ENCODE measurements around the gene PRM2. TPM values are rescaled to one million over a fixed set of nuclear protein-coding genes. Genes with fewer than 3 reads are reported as not detected.

PRM2 gene
- total RNA-seq, 1 donor from 2014 or later, result not detected

DNA sequence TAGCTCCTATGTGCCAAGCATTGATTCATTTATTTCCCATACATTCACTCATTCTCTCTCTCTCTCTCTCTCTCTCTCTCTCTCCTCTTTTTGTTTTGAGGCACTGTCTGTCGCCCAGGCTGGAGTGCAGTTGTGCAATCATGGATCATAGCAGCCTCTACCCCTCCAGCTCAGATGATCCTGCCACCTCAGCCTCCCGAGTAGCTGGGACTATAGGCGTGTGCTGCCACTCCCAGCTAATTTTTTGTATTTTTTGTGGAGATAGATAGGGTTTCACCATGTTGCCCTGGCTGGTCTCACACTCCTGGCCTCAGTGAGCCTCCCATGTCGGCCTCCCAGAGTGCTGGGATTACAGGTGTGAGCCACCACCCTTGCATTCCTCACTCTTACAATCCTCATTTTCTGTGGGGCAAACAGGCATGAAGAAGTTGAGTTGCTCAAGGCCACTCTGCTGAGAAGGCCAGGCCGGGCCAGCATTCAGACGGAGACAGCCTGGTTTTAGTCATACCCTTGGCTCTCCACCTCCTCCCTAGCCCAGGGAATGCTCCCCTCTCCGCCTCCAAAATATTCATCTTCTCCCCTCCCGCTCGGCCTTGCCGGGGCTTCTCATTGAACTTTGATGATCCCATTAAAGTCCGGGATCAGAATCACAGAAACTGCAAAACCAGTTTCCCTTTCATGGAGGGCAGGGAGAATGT lies 765 bp upstream of the PRM2 start:
- peaks cover 7% of the 10 kb centered on the region for H3K27me3 ChIP-seq (ENCODE audit: low read depth)
- no peaks in the 10 kb centered on the region for H3K36me3 ChIP-seq
- intact Hi-C loops (cut with micrococcal nuclease), result no loop called here
- TF ChIP-seq, protein P1, sequence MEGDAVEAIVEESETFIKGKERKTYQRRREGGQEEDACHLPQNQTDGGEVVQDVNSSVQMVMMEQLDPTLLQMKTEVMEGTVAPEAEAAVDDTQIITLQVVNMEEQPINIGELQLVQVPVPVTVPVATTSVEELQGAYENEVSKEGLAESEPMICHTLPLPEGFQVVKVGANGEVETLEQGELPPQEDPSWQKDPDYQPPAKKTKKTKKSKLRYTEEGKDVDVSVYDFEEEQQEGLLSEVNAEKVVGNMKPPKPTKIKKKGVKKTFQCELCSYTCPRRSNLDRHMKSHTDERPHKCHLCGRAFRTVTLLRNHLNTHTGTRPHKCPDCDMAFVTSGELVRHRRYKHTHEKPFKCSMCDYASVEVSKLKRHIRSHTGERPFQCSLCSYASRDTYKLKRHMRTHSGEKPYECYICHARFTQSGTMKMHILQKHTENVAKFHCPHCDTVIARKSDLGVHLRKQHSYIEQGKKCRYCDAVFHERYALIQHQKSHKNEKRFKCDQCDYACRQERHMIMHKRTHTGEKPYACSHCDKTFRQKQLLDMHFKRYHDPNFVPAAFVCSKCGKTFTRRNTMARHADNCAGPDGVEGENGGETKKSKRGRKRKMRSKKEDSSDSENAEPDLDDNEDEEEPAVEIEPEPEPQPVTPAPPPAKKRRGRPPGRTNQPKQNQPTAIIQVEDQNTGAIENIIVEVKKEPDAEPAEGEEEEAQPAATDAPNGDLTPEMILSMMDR (IDR thresholded peaks at IDR 0.05; ENCODE audit: borderline replicate concordance), result no peak
- H3K9me3 ChIP-seq (replicated peaks), result no peaks in the 10 kb centered on the region
- no peak overlapping the region for H3K27ac ChIP-seq (replicated peaks)
- no peaks in the 10 kb centered on the region for H3K4me1 ChIP-seq
- DNase-seq, result no peak
- H3K4me3 ChIP-seq, result no peak overlapping the region

DNA sequence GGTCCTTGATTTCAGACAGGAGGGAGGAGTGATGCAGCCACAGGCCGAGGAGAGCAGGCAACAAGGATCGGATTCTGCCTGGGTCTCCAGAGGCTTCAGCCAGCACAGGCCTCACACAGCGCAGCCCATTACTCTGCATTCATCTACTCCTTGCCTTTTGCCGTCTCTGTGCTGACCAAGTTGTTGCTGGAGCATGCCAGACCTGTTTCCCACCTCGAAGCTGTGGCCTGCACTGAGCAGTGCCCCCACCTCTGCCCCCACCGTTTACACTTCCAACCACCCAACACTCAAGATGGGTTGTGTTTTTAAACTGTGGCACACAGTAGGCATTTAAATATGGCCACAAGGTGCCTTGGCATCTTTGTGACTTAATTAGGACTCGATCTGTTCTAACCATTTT lies 1.3 kb downstream of the PRM2 start:
- Histone ChIP-seq H3K4me3 (no peak overlapping the region), H3K27ac (replicated peaks) (no peak overlapping the region), H3K9me3 (replicated peaks) (no peaks in the 10 kb centered on the region), H3K36me3 (no peaks in the 10 kb centered on the region), H3K27me3 (ENCODE audit: low read depth) (peaks cover 7% of the 10 kb centered on the region), H3K4me1 (no peaks in the 10 kb centered on the region)
- TF ChIP-seq, protein P1 (IDR thresholded peaks at IDR 0.05; ENCODE audit: borderline replicate concordance), result no peak
- intact Hi-C loops (cut with micrococcal nuclease), result no loop called here
- no peak for DNase-seq

DNA sequence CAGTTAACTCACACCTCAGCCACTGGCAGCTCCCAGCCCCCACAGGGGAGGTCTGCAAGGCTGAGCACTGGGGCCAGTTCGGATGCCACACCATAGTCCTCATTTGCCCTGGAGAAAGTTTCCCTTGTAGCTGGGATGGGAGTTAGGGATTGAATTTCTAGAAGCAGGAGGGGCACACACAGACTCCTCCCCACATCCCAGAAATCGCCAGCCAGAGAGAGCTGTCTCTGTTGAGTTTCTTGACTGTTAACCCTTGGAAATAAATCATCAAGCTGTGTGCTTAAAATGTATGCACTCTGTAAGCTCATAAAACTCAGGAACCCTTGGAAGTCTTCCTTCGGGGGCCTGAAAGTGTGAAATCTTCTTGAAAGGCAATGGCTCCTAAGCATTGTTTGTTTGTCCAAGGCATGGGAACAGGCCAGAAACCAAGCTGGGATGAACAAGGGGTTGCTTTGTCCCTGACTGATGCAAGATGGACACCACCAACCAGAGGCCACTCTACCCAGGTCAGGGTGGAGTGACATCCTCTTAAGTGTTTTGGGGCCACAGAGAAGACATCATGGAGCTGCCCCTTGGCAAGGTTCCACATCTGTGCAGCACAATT lies 2.5 kb downstream of the PRM2 start:
- H3K36me3 ChIP-seq, result no peaks in the 10 kb centered on the region
- H3K9me3 ChIP-seq (replicated peaks), result no peaks in the 10 kb centered on the region
- no peak overlapping the region for H3K4me3 ChIP-seq
- TF ChIP-seq, protein P1 (IDR thresholded peaks at IDR 0.05; ENCODE audit: borderline replicate concordance), result no peak
- no peaks in the 10 kb centered on the region for H3K4me1 ChIP-seq
- H3K27me3 ChIP-seq (ENCODE audit: low read depth), result peaks cover 7% of the 10 kb centered on the region
- intact Hi-C loops (cut with micrococcal nuclease), result no loop called here
- no peak for DNase-seq
- no peak overlapping the region for H3K27ac ChIP-seq (replicated peaks)

DNA sequence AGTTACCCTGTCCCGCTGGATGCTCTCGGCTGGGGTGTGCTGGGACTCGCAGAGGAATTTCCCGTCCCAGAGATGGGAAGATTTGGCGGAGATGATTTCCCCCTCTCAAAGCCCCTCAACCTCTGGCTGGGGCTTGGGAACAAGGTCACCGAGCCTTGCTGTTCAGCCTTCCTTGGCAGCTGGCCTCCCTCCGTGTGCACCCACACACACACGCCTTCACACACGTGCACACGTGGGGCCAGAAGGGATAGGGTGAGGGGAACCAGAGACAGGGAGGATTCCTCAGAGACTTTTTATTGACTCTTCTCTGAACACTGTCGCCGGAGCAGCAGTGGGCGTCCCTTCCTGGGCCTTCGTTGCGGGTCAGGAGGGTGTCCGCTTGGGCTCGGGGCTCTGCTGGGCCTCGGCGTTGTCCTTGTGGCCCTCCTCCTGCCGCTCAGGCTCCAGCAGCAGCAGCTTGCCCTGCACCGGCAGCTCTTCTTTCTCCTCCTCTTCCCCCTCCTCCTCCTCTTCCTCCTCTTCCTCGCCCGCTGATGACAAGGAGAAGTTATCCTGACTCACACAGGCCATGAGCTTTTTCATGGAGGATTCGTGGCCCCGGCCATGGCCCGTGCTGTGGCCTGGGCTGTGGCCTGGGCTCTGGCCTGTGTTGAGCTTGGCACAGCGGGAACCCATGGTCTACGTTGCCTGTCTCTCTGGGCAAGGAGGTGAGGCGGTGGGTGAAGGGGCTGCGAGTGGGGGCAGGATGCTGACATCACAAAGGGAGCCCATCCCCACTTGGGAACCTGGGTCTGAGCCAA lies 3.2 kb downstream of the PRM2 start, which contains the start of gene PRM3:
PRM3 (minus strand) TSS at position 709 of the 800 bp plus-strand sequence; CDS start at position 675, 34 bp downstream.
- H3K36me3 ChIP-seq, result no peaks in the 10 kb centered on the region
- TF ChIP-seq, protein P1 (IDR thresholded peaks at IDR 0.05; ENCODE audit: borderline replicate concordance), result no peak
- peaks cover 7% of the 10 kb centered on the region for H3K27me3 ChIP-seq (ENCODE audit: low read depth)
- H3K4me1 ChIP-seq, result no peaks in the 10 kb centered on the region
- H3K9me3 ChIP-seq (replicated peaks), result no peaks in the 10 kb centered on the region
- intact Hi-C loops (cut with micrococcal nuclease), result no loop called here
- no peak for DNase-seq
- H3K27ac ChIP-seq (replicated peaks), result no peak within 1 kb of the TSS
- no peak within 1 kb of the TSS for H3K4me3 ChIP-seq

DNA sequence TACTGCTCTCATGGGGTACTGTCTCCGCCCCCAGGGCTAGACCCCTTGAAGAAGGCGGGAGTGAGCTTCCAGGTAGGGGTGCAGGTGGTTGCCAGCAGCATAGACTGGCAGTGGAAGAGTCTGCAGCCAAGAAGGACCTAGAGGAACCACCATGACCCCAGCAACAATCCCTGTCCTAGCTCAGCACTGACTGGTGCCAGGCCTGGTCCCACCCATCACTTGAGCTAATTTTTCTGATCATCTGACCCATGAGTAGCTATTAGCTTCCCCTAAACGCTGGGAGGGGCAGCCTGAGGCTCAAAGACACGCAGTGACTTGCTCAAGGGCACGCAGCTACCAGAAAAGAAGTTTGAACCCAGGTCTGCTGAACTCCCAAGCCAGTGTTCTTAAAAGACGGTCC lies 3.8 kb downstream of the PRM2 start:
- Histone ChIP-seq H3K27ac (replicated peaks) (no peak overlapping the region), H3K4me3 (no peak overlapping the region), H3K4me1 (no peaks in the 10 kb centered on the region), H3K36me3 (no peaks in the 10 kb centered on the region), H3K9me3 (replicated peaks) (no peaks in the 10 kb centered on the region), H3K27me3 (ENCODE audit: low read depth) (peaks cover 6% of the 10 kb centered on the region)
- TF ChIP-seq, protein P1 (IDR thresholded peaks at IDR 0.05; ENCODE audit: borderline replicate concordance), result no peak
- intact Hi-C loops (cut with micrococcal nuclease), result no loop called here
- no peak for DNase-seq

Measured in left ventricle myocardium inferior (tissue), 1 donor.